HG02642 (cell line): ENCODE measurements around the gene PNKP.

Experiments
- ATAC-seq: cut with Tn5 transposase; IDR thresholded peaks from one replicate; pipeline ENCODE4 v1.9.1; 2021; ENCODE audit warnings: mild to moderate bottlenecking; ENCODE audit not compliant: unreplicated experiment, poor library complexity

Gene PNKP

DNA sequence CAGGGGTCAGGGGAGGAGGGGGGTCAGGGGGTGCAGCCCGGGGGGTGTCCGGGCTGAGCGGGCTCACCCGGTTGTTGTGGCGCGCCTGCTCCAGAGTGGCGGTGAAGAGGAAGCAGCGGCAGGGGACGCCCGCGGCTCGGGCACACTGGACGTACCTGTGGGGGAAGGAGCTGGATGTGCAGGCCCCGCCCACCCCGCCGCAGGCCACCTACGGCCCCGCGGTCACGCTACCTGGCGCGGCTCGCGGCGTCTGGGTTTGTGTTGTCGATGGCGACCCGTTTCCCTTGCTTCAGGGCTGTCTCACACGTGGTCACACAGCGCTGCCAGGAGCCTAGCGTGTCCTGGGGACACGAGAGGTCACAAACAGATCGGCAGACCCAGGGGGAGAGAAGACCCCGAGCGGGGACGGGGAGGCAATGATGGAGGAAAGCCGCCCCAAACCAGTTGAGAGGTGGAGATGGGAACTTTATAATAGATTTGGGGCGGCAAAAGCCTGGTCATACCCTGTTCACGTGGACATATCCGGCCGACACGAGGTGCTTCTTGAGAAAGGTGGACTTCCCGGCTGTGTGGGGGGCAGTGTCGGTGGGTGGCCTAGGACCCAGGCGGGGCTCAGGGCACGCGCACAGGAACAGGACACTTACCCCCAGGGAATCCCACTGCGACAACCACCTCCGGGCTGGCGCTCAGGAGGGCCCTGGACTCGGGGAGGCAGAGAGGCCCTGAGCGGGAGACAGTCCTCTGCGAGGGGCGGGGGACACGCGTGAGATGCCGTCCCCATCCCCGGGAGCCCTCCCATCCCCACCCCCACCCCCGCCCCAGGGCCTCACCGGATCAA is 5.6 kb downstream of the PNKP start:
- no peak for ATAC-seq

DNA sequence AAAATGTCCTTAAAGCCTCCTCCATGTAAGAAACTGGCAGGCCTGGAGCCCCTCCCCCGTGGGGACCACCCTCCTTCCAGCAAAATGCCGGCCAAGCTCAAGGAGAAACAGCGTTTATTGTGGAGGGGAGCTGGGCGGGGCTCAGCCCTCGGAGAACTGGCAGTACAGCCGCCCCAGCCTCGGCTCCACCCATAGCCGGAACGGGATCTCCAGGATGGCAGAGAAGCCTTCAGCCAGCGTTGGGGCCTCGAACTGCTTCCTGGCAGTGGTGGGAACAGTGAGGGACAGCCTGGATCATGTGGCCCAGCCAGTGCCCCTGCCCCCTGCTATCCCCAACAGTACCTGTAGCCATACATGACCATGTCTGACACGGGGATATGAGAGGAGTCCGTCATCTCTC is 6.3 kb downstream of the PNKP start:
- no peak for ATAC-seq

- no peak for ATAC-seq
Measured at GRCh38 chr19:49860336-49861102, 6.9 kb downstream of the PNKP start.

DNA sequence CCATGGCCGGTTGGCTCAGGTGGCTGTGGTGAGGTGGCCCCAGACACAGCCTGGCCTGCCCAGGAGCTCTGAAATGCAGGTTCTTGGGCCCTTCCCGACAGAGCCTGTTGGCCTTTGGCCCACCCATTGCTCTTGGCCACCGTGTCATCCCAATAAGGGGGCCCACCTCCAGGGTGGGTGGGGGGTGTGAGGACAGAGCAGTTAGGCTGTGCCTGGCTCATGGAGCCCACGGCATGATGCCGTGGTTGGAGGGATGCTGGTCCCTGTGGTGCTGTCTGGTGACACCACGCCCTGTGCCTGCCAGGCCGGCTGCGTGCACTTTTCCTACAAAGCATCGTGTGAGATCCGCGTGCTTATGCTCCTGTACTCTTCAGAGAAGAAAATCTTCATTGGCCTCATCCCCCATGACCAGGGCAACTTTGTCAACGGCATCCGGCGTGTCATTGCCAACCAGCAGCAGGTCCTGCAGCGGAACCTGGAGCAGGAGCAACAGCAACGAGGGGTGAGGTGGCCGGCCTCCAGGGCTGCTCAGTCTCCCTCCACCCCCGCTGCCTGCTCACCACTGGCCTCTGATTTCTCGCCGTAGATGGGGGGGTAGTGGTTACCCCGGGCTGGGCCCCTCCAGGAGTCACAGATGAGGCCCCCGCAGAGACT is 7.6 kb downstream of the PNKP start:
- no peak for ATAC-seq

- no peak for ATAC-seq
Measured at GRCh38 chr19:49858088-49858985, 9.0 kb downstream of the PNKP start.

DNA sequence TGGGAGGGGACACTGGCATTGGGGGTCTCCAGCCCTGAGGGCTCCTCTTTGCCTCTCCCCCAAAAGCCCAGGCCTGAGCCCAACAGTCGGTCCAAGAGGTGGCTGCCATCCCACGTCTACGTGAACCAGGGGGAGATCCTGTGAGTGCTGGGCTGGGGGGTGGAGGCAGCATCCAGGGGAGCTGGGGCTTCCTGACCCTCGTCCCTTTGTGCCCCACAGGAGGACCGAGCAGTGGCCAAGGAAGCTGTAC is 9.6 kb downstream of the PNKP start:
- no peak for ATAC-seq

DNA sequence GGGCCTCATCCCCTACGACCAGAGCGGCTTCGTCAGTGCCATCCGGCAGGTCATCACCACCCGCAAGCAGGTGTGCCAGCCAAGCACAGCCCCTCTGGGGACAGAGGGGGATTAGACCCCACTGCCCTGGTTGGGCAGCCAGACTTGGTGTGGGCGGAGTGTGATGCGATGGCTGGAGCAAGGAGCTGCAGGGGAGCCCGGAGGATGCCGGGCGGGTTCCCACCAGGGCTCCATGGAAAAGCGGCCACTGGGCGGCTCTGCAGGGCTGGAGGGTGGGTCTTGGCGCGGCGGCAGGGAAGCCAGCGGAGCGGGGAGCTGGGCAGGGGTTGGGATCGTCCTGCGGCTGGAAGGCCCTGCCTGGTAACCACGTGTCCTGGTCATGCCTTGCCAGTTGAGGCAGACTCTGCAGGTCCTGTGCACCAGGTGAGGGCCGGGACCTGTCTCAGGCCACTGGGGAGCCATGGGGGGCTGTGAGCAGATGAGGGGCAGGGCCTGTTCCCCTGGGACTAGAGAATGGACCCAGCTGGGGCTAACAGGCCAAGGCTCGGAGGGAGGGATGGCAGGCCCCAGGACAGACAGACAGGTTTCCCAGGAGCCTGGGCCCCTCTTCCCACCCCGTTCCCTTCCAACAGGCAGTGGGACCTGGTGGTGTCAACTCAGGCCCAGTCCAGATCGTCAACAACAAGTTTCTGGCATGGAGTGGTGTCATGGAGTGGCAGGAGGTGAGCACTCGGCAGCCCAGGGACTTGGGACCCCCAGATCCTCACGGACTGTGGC is 10.1 kb downstream of the PNKP start:
- no peak for ATAC-seq

- no peak for ATAC-seq
Measured at GRCh38 chr19:49856574-49857021, 10.8 kb downstream of the PNKP start.

- ATAC-seq = no peak
Measured at GRCh38 chr19:49855676-49856573, 11.5 kb downstream of the PNKP start.

DNA sequence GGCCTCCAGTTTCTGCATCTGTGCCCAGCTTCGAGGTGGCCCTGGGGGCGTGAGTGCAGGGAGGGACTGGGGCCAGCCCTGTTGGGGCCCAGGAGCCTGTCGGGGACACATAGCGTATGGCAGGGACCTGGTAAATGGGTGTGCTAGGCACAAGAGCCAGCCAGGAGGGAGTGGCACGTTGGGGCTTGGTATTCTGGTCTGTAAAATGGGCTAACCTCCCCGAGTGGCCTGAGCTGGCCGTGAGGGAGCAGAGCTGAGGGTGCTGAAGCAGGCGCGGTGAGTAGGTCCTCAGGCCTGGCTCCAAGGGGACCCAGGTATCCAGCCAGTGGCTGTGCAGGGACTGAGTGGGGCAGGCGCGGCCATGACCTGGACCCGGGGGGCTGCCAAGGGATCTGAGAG is 12.1 kb downstream of the PNKP start:
- ATAC-seq = no peak

DNA sequence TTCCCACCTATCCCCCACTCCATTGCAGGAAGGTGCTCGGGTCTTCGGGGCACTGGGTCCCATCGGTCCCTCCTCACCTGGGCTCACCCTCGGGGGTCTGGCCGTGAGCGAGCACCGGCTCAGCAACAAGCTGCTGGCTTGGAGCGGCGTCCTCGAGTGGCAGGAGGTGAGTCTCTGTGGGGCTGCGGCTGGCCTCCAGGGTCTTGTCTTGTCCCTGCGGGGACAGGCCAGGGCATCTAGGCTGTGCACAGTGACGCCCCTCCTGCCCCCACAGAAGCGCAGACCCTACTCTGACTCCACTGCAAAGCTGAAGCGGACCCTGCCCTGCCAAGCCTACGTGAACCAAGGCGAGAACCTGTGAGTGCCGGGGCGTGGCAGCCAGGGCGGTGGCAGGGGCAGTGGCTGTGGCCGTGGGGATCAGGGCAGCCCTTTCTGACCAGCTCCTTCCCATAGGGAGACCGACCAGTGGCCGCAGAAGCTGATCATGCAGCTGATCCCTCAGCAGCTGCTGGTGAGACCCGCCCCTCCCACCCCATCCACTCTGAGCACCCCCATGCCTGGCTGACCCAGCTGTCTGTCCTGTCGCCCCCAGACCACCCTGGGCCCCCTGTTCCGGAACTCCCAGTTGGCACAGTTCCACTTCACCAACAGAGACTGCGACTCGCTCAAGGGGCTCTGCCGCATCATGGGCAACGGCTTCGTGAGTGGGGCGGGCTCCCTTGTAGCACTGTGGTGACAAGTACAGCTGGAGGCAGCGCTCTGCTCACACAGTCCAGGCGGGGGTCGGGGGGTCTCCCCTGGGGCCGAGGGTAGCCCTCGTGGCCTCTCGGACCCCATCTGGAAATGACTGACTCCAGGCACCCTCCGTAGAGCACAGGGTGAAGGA is 12.8 kb downstream of the PNKP start:
- ATAC-seq = no peak

DNA sequence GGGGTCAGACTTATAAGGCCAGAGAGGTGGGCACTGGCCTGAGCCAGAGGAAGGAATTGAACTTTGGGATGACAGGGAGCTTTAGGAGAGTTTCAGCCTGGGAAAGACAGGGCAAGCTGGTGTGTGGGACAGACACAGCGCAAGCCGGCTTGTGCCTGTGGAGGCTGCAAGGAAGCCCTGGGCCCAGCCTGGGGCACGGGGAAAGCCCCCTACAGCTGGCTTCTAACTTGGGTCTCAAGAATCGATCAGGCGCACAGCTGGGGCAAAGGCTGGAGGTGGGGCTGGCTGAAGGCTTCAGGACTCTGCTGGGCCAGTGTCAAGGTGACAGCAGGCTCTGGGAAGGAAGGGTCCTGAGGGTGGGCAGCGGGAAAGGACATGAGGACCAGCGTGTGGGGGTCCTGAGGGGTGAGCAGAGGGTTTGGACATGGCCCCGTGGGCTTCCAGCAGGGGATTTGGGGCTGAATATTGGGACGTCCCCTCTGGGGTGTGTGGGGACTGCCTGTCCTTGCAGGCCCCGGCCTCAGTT is 13.5 kb downstream of the PNKP start:
- ATAC-seq = no peak

- no peak for ATAC-seq
Measured at GRCh38 chr19:49852631-49853126, 14.7 kb downstream of the PNKP start.

- ATAC-seq = no peak
Measured at GRCh38 chr19:49851456-49852259, 15.7 kb downstream of the PNKP start.

- peak; percentile 78 for ATAC-seq
Measured at GRCh38 chr19:49850487-49851342, 16.7 kb downstream of the PNKP start, which contains the start of gene PTOV1. TSS of gene PTOV1 (plus strand) at chr19:49851159.

DNA sequence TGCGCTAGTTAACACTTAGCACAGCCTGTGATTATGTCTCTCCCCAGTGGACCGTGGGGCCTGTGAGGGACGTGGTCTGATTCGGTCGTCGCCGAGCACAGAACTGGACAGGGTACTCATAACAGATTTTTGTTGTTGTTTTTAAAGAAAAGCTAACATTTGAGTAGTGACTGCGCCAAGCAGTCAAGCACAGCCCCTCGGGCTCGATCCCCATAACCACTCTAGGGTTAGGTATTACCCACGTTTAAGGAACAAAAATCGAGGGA is 17.2 kb downstream of the PNKP start:
- ATAC-seq = no peak
